Activated CD8-positive, alpha-beta memory T cell treated with anti-CD3 and anti-CD28 coated beads, Interleukin-2, amount 50 U/mL, for 48 hours (primary cell): ENCODE data around the gene AMBP.

Source experiments
- DNase-seq: peaks from one replicate; pipeline ENCODE4 v3.0.0-alpha.2; 2020

Gene AMBP

GRCh38 chr9:114112778-114113584 lies 34.9 kb upstream of the AMBP start:
- DNase-seq, result no peak

- no peak for DNase-seq
Measured at GRCh38 chr9:114112325-114112724, 34.2 kb upstream of the AMBP start.

GRCh38 chr9:114110180-114110579 lies 32.1 kb upstream of the AMBP start:
- no peak for DNase-seq

- no peak for DNase-seq
Measured at GRCh38 chr9:114109124-114109523, 31.0 kb upstream of the AMBP start.

GRCh38 chr9:114108016-114108833 lies 30.1 kb upstream of the AMBP start:
- peak; percentile 87 for DNase-seq

- DNase-seq, result no peak
Measured at GRCh38 chr9:114107286-114108001, 29.3 kb upstream of the AMBP start.

- no peak for DNase-seq
Measured at GRCh38 chr9:114105236-114105635, 27.1 kb upstream of the AMBP start.

- DNase-seq, result no peak
Measured at GRCh38 chr9:114102484-114102883, 24.4 kb upstream of the AMBP start.

GRCh38 chr9:114100536-114100935 lies 22.4 kb upstream of the AMBP start:
- no peak for DNase-seq

- no peak for DNase-seq
Measured at GRCh38 chr9:114099669-114100270, 21.7 kb upstream of the AMBP start.

- DNase-seq, result no peak
Measured at GRCh38 chr9:114098936-114099668, 21.0 kb upstream of the AMBP start, which contains the start of gene KIF12. Gene KIF12 (minus strand): TSS chr9:114099292. CDS start chr9:114099276, 16 bp downstream.

GRCh38 chr9:114098021-114098935 lies 20.2 kb upstream of the AMBP start:
- peak; percentile 66 for DNase-seq

- DNase-seq, result no peak
Measured at GRCh38 chr9:114097613-114098020, 19.5 kb upstream of the AMBP start.

GRCh38 chr9:114096866-114097612 lies 18.9 kb upstream of the AMBP start:
- no peak for DNase-seq

- DNase-seq, result no peak
Measured at GRCh38 chr9:114096041-114096511, 18.0 kb upstream of the AMBP start.

GRCh38 chr9:114094971-114095370 lies 16.9 kb upstream of the AMBP start:
- DNase-seq, result no peak

GRCh38 chr9:114093761-114094505 lies 15.8 kb upstream of the AMBP start:
- no peak for DNase-seq

- peak; percentile 2 for DNase-seq
Measured at GRCh38 chr9:114093031-114093471, 15.0 kb upstream of the AMBP start.

- DNase-seq, result peak; percentile 32
Measured at GRCh38 chr9:114092336-114092735, 14.2 kb upstream of the AMBP start.
